HG03521 (cell line): ENCODE results near the gene PGS1.

Source experiments
- ATAC-seq: cut with Tn5 transposase; IDR thresholded peaks from one replicate; pipeline ENCODE4 v1.9.1; 2021; ENCODE audit warnings: mild to moderate bottlenecking, moderate library complexity; ENCODE audit not compliant: unreplicated experiment

Gene PGS1

DNA sequence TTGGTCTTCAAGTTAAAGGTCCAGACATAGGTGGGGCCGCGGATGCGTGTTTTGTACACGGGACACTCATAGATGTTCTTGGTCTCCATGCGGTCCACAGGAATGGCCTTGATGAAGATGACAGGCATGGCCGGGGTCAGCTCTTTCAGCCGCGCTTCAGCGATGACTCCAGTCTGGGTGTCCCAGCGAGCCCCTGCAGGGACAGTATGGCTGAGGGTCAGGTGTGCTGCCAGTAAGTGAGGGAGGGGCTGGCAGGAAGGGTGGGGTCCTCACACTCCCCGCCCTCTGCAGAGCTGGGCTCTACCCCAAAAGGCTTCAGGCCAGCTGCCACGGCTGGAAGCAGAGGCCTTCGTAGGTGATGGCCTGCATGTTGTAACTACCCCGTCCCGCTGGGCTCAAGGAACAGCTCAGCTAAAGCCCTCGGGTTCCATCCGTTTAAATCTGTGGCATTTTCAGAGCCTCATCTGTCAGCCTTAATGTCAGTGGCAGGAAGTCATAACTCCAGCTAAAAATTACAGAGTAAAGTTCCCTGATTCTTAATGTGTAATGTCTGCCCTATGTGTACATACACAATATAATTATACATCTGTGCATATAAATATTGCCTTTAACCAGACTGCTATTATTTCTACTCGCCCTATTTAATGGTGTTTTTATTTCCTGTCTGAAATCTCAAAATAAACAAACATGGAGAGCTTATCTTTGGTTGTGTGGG, 45.7 kb downstream of the PGS1 start:
- no peak for ATAC-seq

DNA sequence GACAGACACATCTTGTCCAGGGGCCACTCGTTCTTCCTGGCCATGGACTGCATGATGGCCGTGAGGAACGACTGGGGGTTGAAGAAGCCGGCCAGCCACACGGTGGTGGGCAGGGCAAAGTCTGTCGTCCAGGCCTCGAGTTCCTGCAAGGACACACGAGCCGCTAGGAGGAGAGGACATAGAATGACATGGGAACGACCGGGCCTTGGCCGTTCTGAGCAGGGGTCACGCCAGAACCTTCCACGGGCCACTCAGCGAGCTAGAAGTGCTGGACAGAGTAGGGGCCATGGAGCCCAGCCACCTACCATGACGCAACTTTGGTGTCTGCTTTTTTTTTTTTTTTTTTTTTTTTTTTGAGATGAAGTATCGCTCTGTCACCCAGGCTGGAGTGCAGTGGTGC, 47.0 kb downstream of the PGS1 start:
- no peak for ATAC-seq

DNA sequence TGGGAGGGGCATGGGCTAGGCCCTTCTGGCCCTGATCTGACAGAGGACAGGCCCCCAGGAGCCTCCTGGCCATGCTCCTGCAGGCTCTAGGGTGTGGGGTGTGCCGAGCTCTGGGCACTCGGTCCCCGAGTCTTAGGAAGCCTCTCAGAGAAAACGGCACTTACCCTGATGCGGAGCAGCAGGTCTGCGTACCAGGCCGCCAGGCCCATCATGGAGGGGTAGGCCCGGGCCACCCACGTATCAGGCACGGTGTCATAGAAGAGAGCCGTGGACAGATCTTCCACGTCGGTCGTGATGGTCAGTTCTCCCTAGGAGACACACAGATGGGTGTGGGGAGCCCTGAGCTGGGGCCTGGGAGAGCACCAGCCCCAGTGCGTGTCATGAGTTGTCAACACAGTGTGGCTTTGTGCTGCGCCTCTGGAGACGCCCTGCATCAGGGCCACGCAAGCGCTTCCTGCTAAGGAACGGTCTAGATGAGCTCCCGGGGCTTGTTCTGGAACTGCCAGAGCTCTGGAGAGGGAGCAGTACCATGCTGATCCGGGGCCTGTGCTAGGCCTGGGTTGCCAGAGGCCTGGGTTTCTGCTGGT, 47.9 kb downstream of the PGS1 start:
- no peak for ATAC-seq

DNA sequence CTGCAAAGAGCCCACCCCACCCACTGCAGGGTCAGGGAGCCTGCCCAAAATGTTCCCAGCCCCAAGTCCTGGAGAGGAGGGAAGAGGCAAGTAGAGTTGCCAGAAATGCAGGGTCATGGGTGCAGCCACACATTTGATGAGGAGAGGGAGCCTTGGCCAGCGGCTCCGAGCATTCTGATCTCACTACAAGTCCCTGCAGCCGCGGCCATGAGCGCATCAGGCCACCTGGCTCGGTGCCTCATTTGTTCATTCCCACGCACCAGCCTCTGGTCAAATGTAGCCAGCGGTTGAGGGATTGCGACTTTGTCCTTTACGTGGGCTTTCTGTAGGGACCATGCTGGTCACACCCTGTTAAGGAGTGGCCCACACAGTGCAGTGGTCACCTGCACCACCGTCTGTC, 48.7 kb downstream of the PGS1 start:
- no peak for ATAC-seq

DNA sequence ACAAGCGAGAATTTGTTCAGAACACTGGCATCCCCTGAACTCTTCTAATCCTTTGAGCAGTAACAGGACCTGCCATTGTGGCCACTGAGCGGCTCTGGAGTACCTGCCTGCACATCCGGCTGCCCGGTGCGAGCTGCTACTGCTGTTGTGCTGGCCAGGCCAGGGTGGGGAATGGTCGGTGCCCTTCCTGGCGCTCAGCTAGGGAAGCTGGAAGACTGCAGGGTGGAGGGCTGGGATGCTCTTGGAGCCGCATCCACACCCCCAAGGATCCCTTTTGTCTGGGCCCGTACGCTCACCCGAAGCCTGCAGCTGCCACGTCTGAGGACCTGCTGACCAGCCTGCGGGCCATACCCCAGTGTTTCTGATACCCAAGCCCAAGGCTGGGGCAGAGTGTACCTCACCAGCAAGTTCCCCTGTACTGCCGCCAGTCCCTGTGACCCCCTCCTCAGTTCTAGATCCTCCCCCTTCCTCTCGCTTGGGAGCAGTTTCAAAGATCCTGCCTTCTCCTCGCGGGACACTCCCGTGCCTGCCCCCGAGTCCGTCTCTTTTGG, 49.7 kb downstream of the PGS1 start:
- ATAC-seq: no peak

DNA sequence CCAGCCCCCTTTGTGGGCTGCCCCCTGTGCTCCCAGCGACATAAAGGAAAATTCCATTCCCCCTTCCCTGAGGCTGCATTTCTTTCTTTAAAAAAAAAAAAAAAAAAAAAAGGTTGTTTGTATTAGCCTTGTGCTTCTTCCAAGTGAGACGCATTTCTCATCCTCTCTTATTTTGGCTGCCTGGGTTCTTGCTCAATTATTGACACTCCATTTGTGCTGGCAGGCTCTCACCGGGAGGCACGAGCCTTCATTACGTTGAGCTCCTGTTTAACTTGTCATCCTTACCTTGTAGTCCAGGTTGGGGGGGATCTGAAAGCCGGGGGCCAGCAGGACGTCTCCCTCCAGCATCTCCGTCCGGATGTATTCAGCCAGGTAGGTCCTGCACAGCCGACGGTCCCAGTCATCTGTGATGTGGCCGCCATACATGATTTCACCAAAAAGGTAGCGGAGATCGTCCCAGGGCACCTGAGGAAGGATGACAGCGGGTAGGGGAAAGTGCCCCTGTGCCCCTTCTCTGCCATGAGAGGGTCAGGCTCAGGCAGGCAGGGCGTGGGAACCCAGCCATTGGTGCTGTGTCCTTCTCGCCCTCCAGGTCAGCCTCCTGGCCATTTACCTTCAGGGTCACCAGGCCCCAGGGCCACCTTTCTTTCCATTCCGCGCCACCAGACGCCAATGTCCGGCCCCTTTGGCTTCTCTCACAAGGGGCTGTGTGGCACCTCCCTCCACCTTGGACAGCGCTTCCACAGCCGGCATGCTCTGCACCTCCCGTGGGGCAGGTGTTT, 50.6 kb downstream of the PGS1 start:
- no peak for ATAC-seq

DNA sequence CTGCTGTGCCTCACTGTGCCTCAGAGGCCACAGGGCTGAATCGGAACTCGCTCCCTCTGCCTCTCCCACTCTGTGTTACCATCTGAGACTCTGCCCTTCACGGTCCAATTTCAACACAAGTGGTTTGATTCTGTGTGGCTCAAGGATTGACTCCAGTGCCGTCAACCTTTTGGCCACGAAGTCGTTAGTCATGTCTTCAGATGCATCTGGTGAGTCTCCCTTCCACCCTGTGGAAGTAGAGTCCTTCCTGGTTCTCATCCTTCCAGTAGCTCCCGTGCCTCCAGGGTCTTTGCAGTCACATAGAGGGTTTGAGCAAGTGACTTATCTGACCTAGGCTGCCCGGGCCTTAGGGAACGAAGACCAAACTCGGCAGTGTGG, 51.2 kb downstream of the PGS1 start:
- ATAC-seq: no peak

DNA sequence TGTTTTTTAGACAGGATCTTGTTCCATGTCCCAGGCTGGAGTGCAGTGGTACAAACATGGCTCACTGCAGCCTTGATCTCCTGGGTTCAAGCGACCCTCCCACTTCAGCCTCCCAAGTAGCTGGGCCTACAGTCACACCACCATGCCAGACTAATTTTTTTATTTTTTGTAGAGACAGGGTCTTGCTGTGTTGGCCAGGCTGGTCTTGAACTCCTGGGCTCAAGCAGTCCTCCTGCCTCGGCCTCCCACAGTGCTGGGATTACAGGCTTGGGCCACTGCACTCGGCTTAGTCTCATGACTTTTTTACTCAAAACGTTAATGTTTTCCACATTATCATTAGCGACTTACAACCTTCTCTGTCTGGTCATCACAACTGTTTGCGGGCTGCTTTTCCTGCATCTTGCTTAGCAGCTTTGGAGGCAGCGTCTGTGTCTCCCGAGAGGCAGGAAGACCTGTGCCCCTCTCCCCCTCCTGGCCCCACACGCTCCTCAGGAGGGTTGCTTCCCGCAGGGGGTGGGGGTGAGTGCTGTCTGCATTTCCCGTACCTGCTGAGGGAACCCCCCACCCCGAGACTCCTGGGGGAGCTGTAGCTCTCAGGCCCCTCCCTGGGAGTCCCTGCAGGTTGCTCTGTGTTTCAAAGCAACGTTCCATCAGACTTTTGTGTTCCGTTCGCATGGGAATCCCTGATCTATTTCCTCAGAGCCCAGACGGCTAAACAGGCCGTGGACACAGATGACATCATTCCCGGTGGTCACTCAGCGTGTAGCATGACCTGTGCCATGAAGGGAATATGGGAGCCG, 52.6 kb downstream of the PGS1 start:
- no peak for ATAC-seq

DNA sequence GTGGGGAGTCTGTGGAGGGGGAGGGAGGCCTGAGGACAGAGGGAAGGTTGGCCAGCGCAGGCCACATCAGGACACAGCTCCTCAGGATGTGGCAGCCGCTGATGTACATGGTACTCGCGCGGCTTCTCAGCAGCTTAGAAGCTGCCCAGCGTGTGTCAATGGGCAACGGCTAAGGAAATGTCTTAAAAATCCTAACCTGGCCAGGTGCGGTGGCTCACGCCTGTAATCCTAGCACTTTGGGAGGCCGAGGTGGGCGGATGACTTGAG, 53.2 kb downstream of the PGS1 start:
- no peak for ATAC-seq

DNA sequence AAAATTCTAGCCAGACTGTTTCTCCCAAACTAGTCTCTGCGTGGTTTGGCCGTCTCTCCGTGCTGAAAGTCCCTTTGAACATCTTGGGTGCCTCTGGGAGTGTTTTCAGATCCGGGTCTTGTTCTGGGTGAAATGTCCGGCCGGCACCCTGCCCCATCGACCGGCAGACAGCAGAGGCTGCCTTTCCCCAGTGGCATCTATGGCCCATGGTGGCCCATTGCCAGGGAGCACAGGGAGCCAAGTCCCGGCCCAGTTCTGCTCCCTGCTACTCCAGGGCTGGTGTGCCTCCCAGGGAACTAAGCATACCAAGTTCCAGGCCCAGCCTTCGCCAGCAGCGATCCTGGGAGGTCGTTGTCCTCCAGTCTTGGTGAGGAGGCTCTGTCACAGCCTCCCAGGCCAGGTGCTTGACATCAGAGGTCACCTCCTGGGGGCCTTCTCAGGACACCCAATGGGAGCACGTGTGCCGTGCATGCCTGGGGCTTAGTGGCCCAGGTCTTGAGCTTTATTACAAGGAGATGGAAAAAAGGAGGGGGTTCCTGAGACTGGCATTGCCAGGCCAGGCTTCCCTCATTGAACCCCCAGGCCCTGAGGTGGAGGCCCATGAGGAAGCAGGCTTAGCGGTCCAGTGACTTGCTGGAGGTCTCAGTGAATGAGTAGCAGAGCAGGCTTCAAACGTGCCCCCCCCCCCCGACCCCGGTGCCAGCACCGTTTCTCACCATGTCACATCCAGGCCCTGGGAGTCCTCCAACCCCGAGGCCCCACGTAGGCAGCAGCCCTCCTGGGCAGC, 54.0 kb downstream of the PGS1 start:
- no peak for ATAC-seq

DNA sequence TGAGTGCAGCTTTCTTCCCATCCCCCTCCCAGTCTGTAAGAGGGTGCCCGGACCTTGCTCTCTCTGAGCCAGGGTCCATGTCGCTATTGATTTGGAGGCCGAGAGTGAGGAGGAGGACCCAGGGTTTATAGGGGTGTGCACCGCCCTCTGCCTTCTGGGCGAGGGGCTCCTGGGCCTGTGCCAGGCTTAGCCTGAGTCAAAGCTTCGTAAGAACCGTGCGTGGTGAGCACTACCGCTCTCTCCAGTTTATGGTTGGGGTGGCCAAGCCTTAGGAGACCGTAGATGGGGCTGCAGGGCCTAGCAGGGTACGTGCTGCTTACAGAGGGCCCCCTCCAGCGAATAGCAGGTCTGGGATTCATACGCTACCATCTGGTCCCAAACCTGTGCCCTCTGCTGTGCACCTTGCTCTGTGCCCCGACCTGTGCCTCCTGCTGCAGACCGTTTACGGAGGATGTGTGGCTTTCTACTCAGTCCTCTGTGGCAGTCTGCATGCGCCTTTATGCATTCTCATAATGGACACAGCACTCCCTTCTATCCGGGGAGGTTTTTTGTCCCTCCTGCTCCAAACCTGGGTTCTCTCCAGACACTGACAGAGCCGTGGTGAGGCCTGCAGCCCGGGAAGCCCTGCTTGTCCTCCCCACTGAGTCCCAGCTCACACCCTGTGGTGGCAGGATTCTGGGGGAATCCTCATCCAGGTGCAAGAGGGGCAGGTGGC, 54.7 kb downstream of the PGS1 start:
- ATAC-seq: no peak

DNA sequence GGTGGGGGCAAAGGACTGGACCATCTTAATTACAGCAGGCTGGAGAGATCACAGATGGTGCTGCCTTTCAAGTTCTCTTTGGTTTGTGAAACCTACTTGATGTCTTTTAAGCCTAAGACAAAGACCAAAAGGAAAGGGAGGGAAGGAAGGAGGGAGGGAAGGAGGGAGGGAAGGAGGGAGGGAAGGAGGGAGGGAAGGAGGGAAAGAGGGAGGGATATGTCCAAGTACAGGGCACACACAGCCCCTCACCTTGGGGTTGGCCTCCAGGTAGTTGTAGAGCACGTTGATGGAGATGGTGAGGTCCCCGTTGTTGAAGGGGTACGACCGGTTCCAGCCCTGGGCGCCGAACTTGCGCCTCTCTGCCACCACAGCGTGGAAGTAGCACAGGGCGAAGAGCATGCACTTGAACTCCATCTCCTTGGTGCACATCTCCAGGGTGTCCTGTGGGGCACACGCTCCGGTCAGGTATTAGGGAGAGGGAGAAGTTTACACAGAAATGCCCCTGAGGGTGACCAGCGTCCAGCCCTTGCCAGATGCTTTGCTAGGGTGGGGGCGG, 55.4 kb downstream of the PGS1 start:
- ATAC-seq: no peak

DNA sequence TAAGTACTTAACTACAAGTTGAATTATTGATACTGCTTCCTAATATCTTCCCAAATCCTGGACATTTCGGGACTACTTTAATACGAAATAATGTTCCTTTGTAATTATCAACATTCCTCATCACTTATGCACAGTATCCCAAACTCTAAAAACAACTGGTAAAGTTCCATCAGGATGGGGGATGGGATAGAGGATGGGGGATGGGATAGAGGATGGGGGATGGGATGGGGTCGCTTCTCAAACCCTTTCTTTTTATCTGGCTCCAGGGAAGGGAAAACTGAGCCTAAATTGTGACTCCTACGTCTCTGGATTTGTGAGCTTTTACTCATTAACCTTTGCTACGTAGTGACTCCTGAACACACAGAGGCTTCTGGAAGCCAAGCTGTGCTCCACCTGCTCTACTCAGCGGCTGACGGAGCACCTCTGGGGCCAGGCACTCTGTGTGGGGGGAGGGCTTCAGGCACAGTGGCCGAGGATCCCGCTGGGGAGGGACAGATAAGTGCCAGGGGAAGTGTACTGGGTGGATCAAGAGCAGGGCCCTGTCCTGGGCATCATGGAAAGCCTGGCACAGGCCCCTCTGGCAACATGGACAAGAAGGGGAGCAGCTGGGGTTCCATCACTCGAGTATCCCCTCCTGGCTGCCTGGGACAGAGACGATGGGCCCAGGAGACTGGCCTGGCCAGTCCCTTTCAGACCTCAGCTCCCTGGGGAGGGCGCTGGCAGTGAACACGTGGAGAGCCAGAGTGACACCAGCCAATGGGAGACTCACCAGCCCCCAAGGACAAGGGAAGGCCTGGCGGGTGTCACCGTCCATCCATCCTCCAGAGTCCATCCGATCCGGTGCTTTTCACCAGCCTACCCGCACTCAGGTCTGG, 56.2 kb downstream of the PGS1 start:
- no peak for ATAC-seq

DNA sequence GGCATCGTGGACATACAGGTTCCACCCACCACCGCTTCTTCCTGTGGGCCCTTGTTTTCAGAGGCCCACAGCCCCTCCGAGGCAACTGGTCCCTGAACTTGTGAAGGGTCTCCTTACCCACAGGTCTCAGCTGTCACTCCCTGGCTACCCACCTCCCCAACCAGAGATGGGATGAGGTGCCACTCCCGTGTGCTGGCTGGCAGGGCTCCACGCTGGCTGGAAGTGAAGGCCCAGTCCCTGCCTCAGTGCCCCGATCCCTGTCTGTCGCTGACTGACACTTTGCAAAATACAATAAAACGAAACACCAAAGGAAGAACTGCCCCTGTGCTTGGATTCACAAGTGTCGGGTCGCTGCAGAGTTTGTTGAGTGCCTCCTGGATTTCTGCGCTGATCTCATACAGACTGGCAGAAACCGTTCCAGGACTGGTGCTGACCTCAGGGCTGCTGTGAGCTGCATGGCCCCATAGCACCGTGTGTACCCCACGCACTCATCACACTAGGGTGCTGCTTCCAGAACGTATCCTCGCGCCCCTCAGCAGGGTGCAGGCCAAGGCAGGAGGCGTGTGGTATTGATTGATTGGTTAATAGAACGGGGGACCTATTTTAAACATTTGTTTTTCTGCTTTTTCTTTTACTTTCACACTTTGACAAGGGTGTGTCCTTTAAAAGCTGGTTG, 57.0 kb downstream of the PGS1 start:
- no peak for ATAC-seq

DNA sequence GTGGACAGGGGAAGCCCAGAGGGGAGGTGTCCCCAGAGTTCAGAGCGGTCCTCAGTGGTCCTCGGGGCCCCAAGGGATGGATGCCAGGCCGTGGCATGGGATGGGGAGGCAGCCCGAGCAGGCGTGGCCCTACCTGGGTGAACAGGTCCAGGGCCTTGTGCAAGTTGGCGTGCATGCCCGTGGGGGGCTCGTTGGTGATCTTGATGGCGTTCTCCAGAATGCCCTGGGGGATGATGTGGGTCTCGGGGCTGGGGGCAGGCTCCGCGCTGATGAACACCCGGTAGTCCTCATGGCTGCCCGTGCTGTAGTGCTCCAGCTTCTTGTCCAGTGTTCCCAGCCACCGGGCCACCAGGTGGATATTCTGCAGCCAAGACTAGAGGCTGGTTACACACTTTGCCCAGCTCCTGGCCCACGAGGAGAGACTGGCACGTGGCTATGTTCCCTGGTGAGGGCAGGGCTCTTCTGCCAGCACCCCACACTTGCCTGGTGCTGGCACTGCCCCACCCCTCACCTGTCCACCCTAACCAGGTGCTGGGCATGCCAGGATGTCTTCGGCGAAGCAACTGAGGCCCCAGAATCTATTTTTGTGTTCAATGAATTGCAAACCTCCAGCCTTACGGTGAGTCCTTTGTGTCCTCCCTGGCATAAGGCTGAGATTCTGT, 59.2 kb downstream of the PGS1 start:
- ATAC-seq: no peak

DNA sequence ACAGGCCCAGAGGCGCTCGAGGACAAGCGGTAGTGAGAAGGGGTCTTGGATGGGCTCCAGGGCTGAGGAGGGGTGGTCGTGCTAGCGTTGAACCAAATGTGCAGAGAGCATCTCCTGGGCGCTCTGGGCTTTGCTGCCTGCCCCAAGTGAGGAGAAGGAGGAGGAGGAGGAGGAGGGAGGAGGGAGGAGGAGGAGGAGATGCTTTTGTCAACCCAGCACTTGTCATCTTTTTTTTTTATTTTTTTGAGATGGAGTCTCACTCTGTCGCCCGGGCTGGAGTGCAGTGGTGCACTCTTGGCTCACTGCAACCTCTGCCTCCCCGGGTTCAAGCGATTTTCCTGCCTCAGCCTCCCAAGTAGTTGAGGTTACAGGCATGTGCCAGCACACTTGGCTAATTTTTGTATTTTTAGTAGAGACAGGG, 59.8 kb downstream of the PGS1 start:
- no peak for ATAC-seq

DNA sequence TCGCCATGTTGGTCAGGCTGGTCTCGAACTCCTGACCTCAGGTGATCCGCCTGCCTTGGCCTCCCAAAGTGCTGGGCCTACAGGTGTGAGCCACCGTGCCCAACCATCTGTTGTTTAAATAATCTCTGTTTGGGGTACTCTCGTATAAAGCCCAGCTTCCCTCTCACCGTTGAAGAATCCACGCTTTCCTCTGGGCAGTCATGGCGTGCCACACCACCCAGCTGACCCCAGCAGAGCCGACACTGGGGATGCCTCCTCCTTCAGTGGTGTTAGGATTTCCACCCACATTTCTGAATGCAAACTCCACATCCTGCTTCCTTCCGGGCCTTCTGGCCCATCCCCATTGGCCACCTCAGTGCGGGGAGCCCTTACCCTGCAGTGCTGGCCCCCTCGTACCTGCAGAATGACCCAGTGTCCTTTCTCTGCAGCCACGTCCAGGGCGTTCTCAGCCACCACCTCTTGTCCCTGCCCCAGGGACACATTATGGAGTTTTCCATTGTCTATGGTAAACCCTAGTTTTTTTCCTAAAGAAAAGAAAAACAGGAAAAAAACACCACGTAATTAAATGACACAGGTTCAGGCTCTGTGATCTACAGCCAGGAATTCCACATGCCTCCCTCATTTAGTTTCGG, 60.4 kb downstream of the PGS1 start:
- no peak for ATAC-seq
